ENCODE results near the gene C1QTNF12.
A peak's percentile ranks its signal among the peaks of the same experiment; 100 is the strongest.

C1QTNF12 gene

DNA sequence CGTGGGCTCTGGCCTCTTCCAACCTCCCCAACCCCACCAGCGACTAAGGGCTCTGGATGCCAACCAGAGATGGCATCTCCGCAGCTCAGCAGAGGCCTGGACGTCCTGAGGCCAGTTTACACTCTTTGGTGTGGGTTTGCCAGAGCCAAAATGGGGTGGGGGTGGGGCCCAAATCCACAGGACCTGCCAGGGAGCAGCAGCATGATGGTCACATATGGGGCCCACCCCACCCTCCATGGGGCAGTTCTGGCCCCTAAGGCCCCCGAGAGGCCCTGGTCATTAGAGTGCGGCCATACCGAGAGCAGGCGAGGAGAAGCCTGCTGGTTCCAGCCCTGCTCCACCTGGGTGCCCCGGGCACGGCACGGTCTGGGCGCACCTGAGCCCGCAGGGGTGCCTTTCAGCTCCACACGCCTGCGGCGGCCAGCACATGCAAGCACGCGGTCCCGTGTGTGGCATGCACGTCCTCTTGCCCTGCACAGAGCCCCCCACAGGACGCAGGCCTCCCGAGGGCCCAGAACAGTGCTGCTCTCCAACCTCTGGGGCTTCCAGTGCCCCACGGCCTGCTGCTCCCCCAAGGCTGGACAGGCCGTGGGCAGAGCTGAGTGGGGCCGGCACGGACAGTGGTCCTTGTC, 4.8 kb downstream of the C1QTNF12 start:
- peaks cover 0 to 47% of the 10 kb centered on the region in 2 experiments for H3K27me3 ChIP-seq (ENCODE audit: control insufficient read depth in 1 of 2, insufficient read depth in 1 of 2, low read length in 2 of 2)
- H3K14ac ChIP-seq (ENCODE audit: low read length in 2 of 2), result no peak overlapping the region
- H2BK15ac ChIP-seq (ENCODE audit: low read depth, poor library complexity, severe bottlenecking), result no peak overlapping the region
- no peak overlapping the region for H2BK5ac ChIP-seq (ENCODE audit: low read depth, low read length, poor library complexity, severe bottlenecking)
- H3K4me1 ChIP-seq (ENCODE audit: control insufficient read depth, insufficient read depth, low read depth, low read length), result peaks cover 51% of the 10 kb centered on the region
- H3K79me1 ChIP-seq (replicated peaks; ENCODE audit: low read length, poor library complexity, severe bottlenecking), result peaks cover 2% of the 10 kb centered on the region
- H3K36me3 ChIP-seq (ENCODE audit: control insufficient read depth in 1 of 2, insufficient read depth in 2 of 2, low read depth in 1 of 2, low read length in 2 of 2), result peaks cover 0 to 34% of the 10 kb centered on the region in 2 experiments
- H3K4ac ChIP-seq (ENCODE audit: low read depth in 1 of 2, low read length in 2 of 2), result no peak overlapping the region
- H2AK5ac ChIP-seq (ENCODE audit: low read length, severe bottlenecking), result no peak overlapping the region
- H3K9ac ChIP-seq (ENCODE audit: low read length), result no peak overlapping the region
- H3K4me3 ChIP-seq (ENCODE audit: insufficient read depth in 1 of 2, low read depth in 1 of 2, low read length in 2 of 2), result no peak overlapping the region
- DNase-seq, result no peak
- 91% methylated on average over 25 of the region's 26 CpGs for WGBS
- no peak overlapping the region for H3K18ac ChIP-seq (ENCODE audit: low read depth in 1 of 2, low read length in 2 of 2)
- H4K91ac ChIP-seq (ENCODE audit: low read length), result no peak overlapping the region
- no peak overlapping the region for H3K27ac ChIP-seq (ENCODE audit: low read length, poor library complexity, severe bottlenecking)
- H3K9me3 ChIP-seq (ENCODE audit: control insufficient read depth, low read length), result no peaks in the 10 kb centered on the region
- H2AFZ ChIP-seq (ENCODE audit: low read depth, low read length), result no peak overlapping the region
- H3K23ac ChIP-seq (ENCODE audit: low read length in 2 of 2), result no peak overlapping the region
- no peak overlapping the region for H4K8ac ChIP-seq (ENCODE audit: low read length)
- H3K4me2 ChIP-seq (ENCODE audit: low read length, poor library complexity, severe bottlenecking), result no peak overlapping the region
- no peak overlapping the region for H2BK120ac ChIP-seq (ENCODE audit: low read depth, low read length)
- no peak overlapping the region for H2BK12ac ChIP-seq (ENCODE audit: low read length in 2 of 2)

DNA sequence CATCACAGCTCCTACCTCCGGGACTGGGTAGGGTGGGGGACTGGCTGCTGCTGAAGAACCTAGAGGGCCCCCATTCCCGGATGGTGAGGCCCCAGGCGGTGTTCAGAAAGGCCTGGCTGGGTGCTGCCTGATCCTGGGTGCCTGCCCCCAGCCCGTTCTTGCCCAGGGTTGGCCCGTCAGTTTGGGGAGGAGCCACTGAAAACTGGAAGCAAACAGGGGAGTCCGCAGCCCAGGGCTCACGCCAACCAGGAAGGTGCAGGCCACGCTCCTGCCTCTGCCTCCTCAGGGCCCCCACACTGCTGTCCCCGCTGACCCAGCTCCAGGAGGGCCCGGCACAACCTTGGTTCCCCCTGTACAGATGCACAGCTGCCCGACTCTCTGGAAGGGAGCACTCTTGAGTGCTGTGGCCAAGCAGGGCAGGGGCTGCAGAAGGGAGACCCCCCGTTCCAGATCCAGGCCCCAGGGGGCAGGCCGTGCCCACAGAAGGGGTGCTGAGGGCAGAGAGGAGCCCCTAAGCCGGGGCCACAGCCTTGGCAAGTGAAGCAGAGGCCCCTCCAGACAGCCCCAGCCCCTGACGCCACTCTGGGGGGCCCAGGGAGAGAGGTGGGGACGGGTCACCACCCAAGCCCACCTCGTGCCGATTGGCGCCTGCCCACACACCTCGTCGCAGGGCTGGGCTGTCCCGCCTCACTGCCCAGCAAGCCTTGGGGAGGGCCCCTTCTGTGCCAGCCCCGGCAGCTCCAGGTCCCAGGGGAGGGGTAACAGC, 5.5 kb downstream of the C1QTNF12 start:
- Histone ChIP-seq H4K8ac (ENCODE audit: low read length) (no peak overlapping the region), H3K4ac (ENCODE audit: low read depth in 1 of 2, low read length in 2 of 2) (no peak overlapping the region), H3K4me1 (ENCODE audit: control insufficient read depth, insufficient read depth, low read depth, low read length) (peaks cover 46% of the 10 kb centered on the region), H3K79me1 (replicated peaks; ENCODE audit: low read length, poor library complexity, severe bottlenecking) (no peaks in the 10 kb centered on the region), H2BK15ac (ENCODE audit: low read depth, poor library complexity, severe bottlenecking) (no peak overlapping the region), H2AFZ (ENCODE audit: low read depth, low read length) (no peak overlapping the region), H3K18ac (ENCODE audit: low read depth in 1 of 2, low read length in 2 of 2) (no peak overlapping the region), H3K14ac (ENCODE audit: low read length in 2 of 2) (no peak overlapping the region), H3K4me2 (ENCODE audit: low read length, poor library complexity, severe bottlenecking) (no peak overlapping the region), H3K36me3 (ENCODE audit: control insufficient read depth in 1 of 2, insufficient read depth in 2 of 2, low read depth in 1 of 2, low read length in 2 of 2) (peaks cover 0 to 33% of the 10 kb centered on the region in 2 experiments), H2BK120ac (ENCODE audit: low read depth, low read length) (no peak overlapping the region), H2AK5ac (ENCODE audit: low read length, severe bottlenecking) (no peak overlapping the region), H2BK5ac (ENCODE audit: low read depth, low read length, poor library complexity, severe bottlenecking) (no peak overlapping the region), H4K91ac (ENCODE audit: low read length) (peak overlapping the region; percentile 15), H3K23ac (ENCODE audit: low read length in 2 of 2) (no peak overlapping the region), H3K4me3 (ENCODE audit: insufficient read depth in 1 of 2, low read depth in 1 of 2, low read length in 2 of 2) (no peak overlapping the region), H3K27ac (ENCODE audit: low read length, poor library complexity, severe bottlenecking) (no peak overlapping the region), H3K9me3 (ENCODE audit: control insufficient read depth, low read length) (no peaks in the 10 kb centered on the region), H3K27me3 (ENCODE audit: control insufficient read depth in 1 of 2, insufficient read depth in 1 of 2, low read length in 2 of 2) (peaks cover 0 to 46% of the 10 kb centered on the region in 2 experiments), H3K9ac (ENCODE audit: low read length) (no peak overlapping the region), H2BK12ac (ENCODE audit: low read length in 2 of 2) (no peak overlapping the region)
- WGBS, result 85% methylated on average over 23 of the region's 23 CpGs
- no peak for DNase-seq

GRCh38 chr1:1240348-1240732, 6.2 kb downstream of the C1QTNF12 start:
- 100% methylated on average over 1 of the region's 11 CpGs for WGBS
- H2AFZ ChIP-seq (ENCODE audit: low read depth, low read length), result no peak overlapping the region
- no peaks in the 10 kb centered on the region for H3K9me3 ChIP-seq (ENCODE audit: control insufficient read depth, low read length)
- no peak overlapping the region for H3K4ac ChIP-seq (ENCODE audit: low read depth in 1 of 2, low read length in 2 of 2)
- H2BK5ac ChIP-seq (ENCODE audit: low read depth, low read length, poor library complexity, severe bottlenecking), result no peak overlapping the region
- no peak overlapping the region for H2BK12ac ChIP-seq (ENCODE audit: low read length in 2 of 2)
- H3K23ac ChIP-seq (ENCODE audit: low read length in 2 of 2), result no peak overlapping the region
- no peak overlapping the region for H4K8ac ChIP-seq (ENCODE audit: low read length)
- H3K36me3 ChIP-seq (ENCODE audit: control insufficient read depth in 1 of 2, insufficient read depth in 2 of 2, low read depth in 1 of 2, low read length in 2 of 2), result peaks cover 0 to 32% of the 10 kb centered on the region in 2 experiments
- no peak overlapping the region for H3K27ac ChIP-seq (ENCODE audit: low read length, poor library complexity, severe bottlenecking)
- no peak overlapping the region for H3K4me2 ChIP-seq (ENCODE audit: low read length, poor library complexity, severe bottlenecking)
- DNase-seq, result no peak
- no peak overlapping the region for H2BK15ac ChIP-seq (ENCODE audit: low read depth, poor library complexity, severe bottlenecking)
- H3K79me1 ChIP-seq (replicated peaks; ENCODE audit: low read length, poor library complexity, severe bottlenecking), result no peaks in the 10 kb centered on the region
- H3K27me3 ChIP-seq (ENCODE audit: control insufficient read depth in 1 of 2, insufficient read depth in 1 of 2, low read length in 2 of 2), result peaks cover 0 to 39% of the 10 kb centered on the region in 2 experiments
- no peak overlapping the region for H3K9ac ChIP-seq (ENCODE audit: low read length)
- no peak overlapping the region for H4K91ac ChIP-seq (ENCODE audit: low read length)
- H3K4me3 ChIP-seq (ENCODE audit: insufficient read depth in 1 of 2, low read depth in 1 of 2, low read length in 2 of 2), result no peak overlapping the region
- no peak overlapping the region for H3K14ac ChIP-seq (ENCODE audit: low read length in 2 of 2)
- no peak overlapping the region for H3K18ac ChIP-seq (ENCODE audit: low read depth in 1 of 2, low read length in 2 of 2)
- H2AK5ac ChIP-seq (ENCODE audit: low read length, severe bottlenecking), result no peak overlapping the region
- peaks cover 41% of the 10 kb centered on the region for H3K4me1 ChIP-seq (ENCODE audit: control insufficient read depth, insufficient read depth, low read depth, low read length)
- H2BK120ac ChIP-seq (ENCODE audit: low read depth, low read length), result no peak overlapping the region

DNA sequence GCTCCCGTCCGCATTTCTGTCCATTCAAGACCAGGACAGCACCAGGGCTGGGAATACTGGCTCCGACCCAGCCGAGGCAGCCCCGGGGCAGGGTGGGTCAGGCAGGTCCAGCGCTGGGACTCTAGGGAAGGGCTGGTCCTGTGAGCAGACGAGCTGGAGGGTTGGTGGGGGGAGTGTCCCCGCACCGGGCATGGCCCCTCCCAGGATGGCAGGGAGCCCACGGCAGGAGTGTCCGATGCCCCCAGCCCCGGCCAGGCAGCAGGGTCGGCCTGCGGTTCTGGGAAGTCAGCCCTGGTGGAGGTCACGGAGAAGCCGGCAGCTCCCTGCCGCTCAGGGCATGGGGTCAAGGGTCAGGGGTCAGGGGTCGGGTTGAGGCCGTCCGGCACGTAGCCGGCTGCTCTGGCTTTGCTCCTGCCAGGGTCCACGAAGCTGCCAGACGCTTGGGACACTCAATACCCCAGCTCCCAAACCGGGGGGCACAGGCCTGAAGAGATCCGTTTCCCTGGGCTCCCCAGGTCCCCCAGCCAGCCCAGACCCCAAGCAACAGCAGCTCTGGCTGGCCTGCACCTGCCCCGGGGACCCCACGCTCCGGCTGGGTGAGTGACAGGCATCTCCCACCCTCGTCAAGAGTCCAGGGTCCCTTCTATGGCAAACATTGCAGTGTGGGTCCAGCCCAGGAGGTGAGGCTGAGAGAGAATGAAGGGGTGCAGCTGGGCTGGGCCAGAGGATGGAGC, 6.7 kb downstream of the C1QTNF12 start:
- H3K14ac ChIP-seq (ENCODE audit: low read length in 2 of 2), result no peak overlapping the region
- no peak overlapping the region for H3K27ac ChIP-seq (ENCODE audit: low read length, poor library complexity, severe bottlenecking)

More for the DNA sequence above, 6.7 kb downstream of the C1QTNF12 start:
- H3K4me2 ChIP-seq (ENCODE audit: low read length, poor library complexity, severe bottlenecking), result no peak overlapping the region
- WGBS, result 75% methylated on average over 28 of the region's 30 CpGs
- H3K9ac ChIP-seq (ENCODE audit: low read length), result no peak overlapping the region
- H3K9me3 ChIP-seq (ENCODE audit: control insufficient read depth, low read length), result no peaks in the 10 kb centered on the region
- no peaks in the 10 kb centered on the region for H3K79me1 ChIP-seq (replicated peaks; ENCODE audit: low read length, poor library complexity, severe bottlenecking)
- no peak overlapping the region for H2BK15ac ChIP-seq (ENCODE audit: low read depth, poor library complexity, severe bottlenecking)
- no peak overlapping the region for H2BK5ac ChIP-seq (ENCODE audit: low read depth, low read length, poor library complexity, severe bottlenecking)
- H3K4me1 ChIP-seq (ENCODE audit: control insufficient read depth, insufficient read depth, low read depth, low read length), result peaks cover 41% of the 10 kb centered on the region
- no peak overlapping the region for H2BK120ac ChIP-seq (ENCODE audit: low read depth, low read length)
- H3K23ac ChIP-seq (ENCODE audit: low read length in 2 of 2), result no peak overlapping the region
- H3K4ac ChIP-seq (ENCODE audit: low read depth in 1 of 2, low read length in 2 of 2), result no peak overlapping the region
- no peak overlapping the region for H2AK5ac ChIP-seq (ENCODE audit: low read length, severe bottlenecking)
- peaks cover 0 to 38% of the 10 kb centered on the region in 2 experiments for H3K27me3 ChIP-seq (ENCODE audit: control insufficient read depth in 1 of 2, insufficient read depth in 1 of 2, low read length in 2 of 2)
- no peak overlapping the region for H2BK12ac ChIP-seq (ENCODE audit: low read length in 2 of 2)
- no peak for DNase-seq
- H4K91ac ChIP-seq (ENCODE audit: low read length), result no peak overlapping the region
- no peak overlapping the region for H3K4me3 ChIP-seq (ENCODE audit: insufficient read depth in 1 of 2, low read depth in 1 of 2, low read length in 2 of 2)
- H3K18ac ChIP-seq (ENCODE audit: low read depth in 1 of 2, low read length in 2 of 2), result no peak overlapping the region
- H4K8ac ChIP-seq (ENCODE audit: low read length), result no peak overlapping the region
- H2AFZ ChIP-seq (ENCODE audit: low read depth, low read length), result no peak overlapping the region
- peaks cover 0 to 36% of the 10 kb centered on the region in 2 experiments for H3K36me3 ChIP-seq (ENCODE audit: control insufficient read depth in 1 of 2, insufficient read depth in 2 of 2, low read depth in 1 of 2, low read length in 2 of 2)

Measured in mesenchymal stem cell (in vitro differentiated cells and primary cell).